Fibroblast of villous mesenchyme (primary cell): ENCODE data around the gene CD2AP. TPM values are rescaled to one million over a fixed set of nuclear protein-coding genes. Genes with fewer than 3 reads are reported as not detected.

Experiments used
- DNase-seq: peaks from one replicate; pipeline ENCODE4 v3.0.0-alpha.2; 2010; ENCODE audit warnings: low read depth
- H3K4me3 ChIP-seq: 2 replicates; pipeline ENCODE4 v1.5.1; 2011; ENCODE audit warnings: low read depth, mild to moderate bottlenecking, low read length
- CTCF ChIP-seq: IDR thresholded peaks from 2 replicates; pipeline ENCODE4 v1.5.1; 2012; ENCODE audit warnings: low read depth, mild to moderate bottlenecking, low read length; ENCODE audit not compliant: insufficient read depth
- total RNA-seq: library from RNA; depleted of rRNA; stranded (reverse); fragments of >200 nt; gene quantifications from 2 replicates; pipeline ENCODE4 v1.2.3, GENCODE V29; 2012

Gene CD2AP
- 30.0 and 41.0 TPM in 2 replicates for total RNA-seq

- no peak for TF ChIP-seq CTCF
- H3K4me3 ChIP-seq = peak within 1 kb of the TSS; percentile 78
- DNase-seq = peak; percentile 72
Measured at GRCh38 chr6:47477497-47478232, at the start of gene CD2AP. Gene CD2AP (plus strand): TSS chr6:47477789. CDS start chr6:47478245, 456 bp downstream.

- no peak for DNase-seq
- H3K4me3 ChIP-seq = no peak overlapping the region
Measured at GRCh38 chr6:47428288-47428687, 49.3 kb upstream of the CD2AP start.

GRCh38 chr6:47428746-47429664 lies 48.6 kb upstream of the CD2AP start:
- DNase-seq = no peak
- no peak overlapping the region for H3K4me3 ChIP-seq
- no peak for TF ChIP-seq CTCF

More at GRCh38 chr6:47428288-47428687, 49.3 kb upstream of the CD2AP start:
- no peak for TF ChIP-seq CTCF

DNA sequence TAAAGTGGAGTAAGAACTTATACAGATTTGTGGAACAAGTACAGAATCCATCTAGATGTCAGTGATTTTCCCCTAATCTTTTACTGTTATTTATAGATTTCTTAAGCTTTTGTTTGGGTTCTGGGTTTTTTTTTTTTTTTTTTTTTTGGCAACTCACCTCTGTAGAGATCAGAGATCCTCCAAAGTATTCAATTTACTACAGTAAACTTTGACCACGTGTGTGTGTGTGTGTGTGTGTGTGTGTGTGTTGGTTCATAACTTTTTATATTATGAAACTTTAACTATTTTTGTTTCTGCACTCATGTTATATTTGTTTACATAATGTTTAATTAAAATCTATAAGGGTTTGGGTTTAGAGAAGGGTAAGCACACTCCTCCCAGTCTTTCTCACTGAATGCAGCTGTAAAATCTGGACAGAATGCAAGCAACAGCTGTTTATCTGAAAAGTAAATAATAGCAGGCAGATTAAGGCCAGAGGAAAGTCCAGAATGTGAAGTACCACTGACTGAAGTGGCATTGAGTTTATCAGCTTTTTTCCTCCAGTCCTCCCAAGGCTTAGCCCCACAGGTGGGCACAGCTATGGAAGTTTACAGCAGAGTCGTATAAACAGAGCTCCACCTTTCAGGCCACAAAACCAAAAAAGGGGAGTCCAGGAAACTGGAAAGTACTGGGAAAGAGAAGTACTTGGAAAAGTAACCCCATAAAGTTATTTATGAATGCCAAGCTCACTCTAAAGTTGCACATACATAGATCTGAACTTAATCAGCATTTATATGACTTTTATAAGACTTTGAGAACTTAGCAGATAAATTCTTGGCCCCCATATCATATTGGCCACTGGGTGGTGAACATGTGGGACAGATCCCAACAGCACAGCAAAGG lies 43.0 kb upstream of the CD2AP start:
- H3K4me3 ChIP-seq = no peak overlapping the region
- peak; percentile 16 for DNase-seq
- TF ChIP-seq CTCF = no peak

DNA sequence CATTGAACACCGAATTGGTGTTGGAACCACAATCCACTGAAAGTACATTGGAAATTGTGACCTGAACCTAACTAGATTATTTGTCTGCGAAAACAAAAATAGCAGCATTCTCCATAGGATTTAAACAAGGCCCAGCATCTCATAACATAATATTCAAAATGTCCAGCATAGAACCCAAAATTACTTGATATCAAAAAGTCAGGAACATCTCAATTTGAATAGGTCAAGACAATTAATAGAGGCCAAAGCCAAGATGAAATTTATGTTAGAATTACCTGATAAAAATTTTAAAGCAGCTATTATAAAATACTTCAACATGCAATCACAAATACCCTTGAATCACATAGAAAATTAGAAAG lies 42.4 kb upstream of the CD2AP start:
- no peak for DNase-seq
- H3K4me3 ChIP-seq = no peak overlapping the region
- no peak for TF ChIP-seq CTCF

GRCh38 chr6:47437592-47437991 lies 40.0 kb upstream of the CD2AP start:
- TF ChIP-seq CTCF = no peak
- H3K4me3 ChIP-seq = no peak overlapping the region
- DNase-seq = no peak
